IMR-90 (cell line): ENCODE results near the gene DNAJC17. TPM values are rescaled to one million over a fixed set of nuclear protein-coding genes. Genes with fewer than 3 reads are reported as not detected.

Experiments used
- ATAC-seq: fragments of 200-7000 bp; cut with Tn5 transposase; 2 replicates; pipeline ENCODE4 v1.9.1; 2020; ENCODE audit warnings: low read depth, mild to moderate bottlenecking, moderate library complexity
- BruUV-seq: library from RNA; stranded (reverse); fragments of 400-500 nt; replicated peaks from 2 replicates; lab custom pipeline; 2021; lab: Mats Ljungman, UMichigan
- CTCF ChIA-PET: fragments of 300-600 bp; formaldehyde crosslinking; extraction: SDS; loops from one replicate; lab custom pipeline; 2021; ENCODE audit warnings: antibody characterized with exemption; lab: Yijun Ruan, JAX
- POLR2A ChIA-PET: fragments of 300-600 bp; sonication (Branson Sonifier 250); formaldehyde crosslinking; loops from one replicate; lab custom pipeline; 2022; ENCODE audit warnings: antibody characterized with exemption; ENCODE audit not compliant: unreplicated experiment; lab: Charles Lee
- DNase-seq: peaks from one replicate; pipeline ENCODE4 v3.0.0; 2013
- H2AFZ ChIP-seq: replicated peaks from 2 replicates; pipeline ENCODE3; 2013; ENCODE audit warnings: low read length, mild to moderate bottlenecking; ENCODE audit not compliant: poor library complexity
- H2AK5ac ChIP-seq: 2 replicates; pipeline ENCODE4 v1.6.1; 2013; ENCODE audit warnings: low read depth, low read length, inconsistent platforms
- H2AK9ac ChIP-seq: replicated peaks from 2 replicates; pipeline ENCODE3; 2013; ENCODE audit warnings: mild to moderate bottlenecking, low read depth, low read length, moderate library complexity; ENCODE audit not compliant: poor library complexity
- H2BK120ac ChIP-seq: 2 replicates; pipeline ENCODE4 v1.6.1; 2013; ENCODE audit warnings: low read depth, low read length, inconsistent platforms
- H2BK15ac ChIP-seq: 3 replicates; pipeline ENCODE4 v1.6.1; 2013; ENCODE audit warnings: low read depth, low read length, inconsistent platforms
- H2BK20ac ChIP-seq: 2 replicates; pipeline ENCODE4 v1.6.1; 2013; ENCODE audit warnings: low read depth, mild to moderate bottlenecking, inconsistent platforms, low read length, moderate library complexity
- H2BK5ac ChIP-seq: 2 replicates; pipeline ENCODE4 v1.6.1; 2013; ENCODE audit warnings: mild to moderate bottlenecking, low read depth, low read length, inconsistent platforms; ENCODE audit not compliant: poor library complexity, severe bottlenecking
- H3K14ac ChIP-seq: replicated peaks from 2 replicates; pipeline ENCODE4 v1.6.1; 2013; ENCODE audit warnings: low read depth, low read length, inconsistent platforms
- H3K18ac ChIP-seq: 2 replicates; pipeline ENCODE4 v1.6.1; 2013; ENCODE audit warnings: low read depth, low read length, control low read depth
- H3K23ac ChIP-seq: 2 replicates; pipeline ENCODE4 v1.6.1; 2013; ENCODE audit warnings: low read depth, low read length, inconsistent platforms
- H3K27ac ChIP-seq: 2 replicates; pipeline ENCODE4 v1.5.1; 2013; ENCODE audit warnings: mild to moderate bottlenecking, control low read depth, low read length; ENCODE audit not compliant: insufficient read depth
- H3K27me3 ChIP-seq: 2 replicates; pipeline ENCODE4 v1.6.1; 2013; ENCODE audit warnings: low read length; ENCODE audit not compliant: control insufficient read depth, insufficient read depth
- H3K36me3 ChIP-seq: 2 replicates; pipeline ENCODE4 v1.6.1; 2013; ENCODE audit warnings: low read length, mixed read lengths; ENCODE audit not compliant: control insufficient read depth, insufficient read depth
- H3K4ac ChIP-seq: 2 replicates; pipeline ENCODE4 v1.6.1; 2013; ENCODE audit warnings: low read depth, low read length, inconsistent platforms
- H3K4me1 ChIP-seq: 2 replicates; pipeline ENCODE4 v1.6.1; 2013; ENCODE audit warnings: low read length, mixed read lengths; ENCODE audit not compliant: control insufficient read depth, insufficient read depth
- H3K4me2 ChIP-seq: 2 replicates; pipeline ENCODE4 v1.6.1; 2013; ENCODE audit warnings: low read depth, mild to moderate bottlenecking, control low read depth, low read length, moderate library complexity
- H3K4me3 ChIP-seq: 2 replicates; pipeline ENCODE4 v1.5.1; 2013; ENCODE audit warnings: low read depth, mild to moderate bottlenecking, control low read depth, low read length, moderate library complexity; ENCODE audit not compliant: insufficient read depth
- H3K56ac ChIP-seq: 2 replicates; pipeline ENCODE4 v1.6.1; 2013; ENCODE audit warnings: low read length, inconsistent platforms; ENCODE audit not compliant: insufficient read depth; ENCODE audit errors: extremely low read depth
- H3K79me1 ChIP-seq, 2 experiments: 2 replicates each; pipeline ENCODE4 v1.6.1; 2013; ENCODE audit warnings: low read length in 2 of 2, inconsistent platforms in 1 of 2, low read depth in 1 of 2
- H3K9ac ChIP-seq: 2 replicates; pipeline ENCODE4 v1.6.1; 2013; ENCODE audit warnings: low read depth, low read length, control low read depth
- H3K9me1 ChIP-seq: 2 replicates; pipeline ENCODE4 v1.6.1; 2013; ENCODE audit warnings: low read length, inconsistent platforms; ENCODE audit not compliant: insufficient read depth
- H3K9me3 ChIP-seq: 2 replicates; pipeline ENCODE4 v1.6.1; 2013; ENCODE audit warnings: low read length; ENCODE audit not compliant: control insufficient read depth, insufficient read depth
- H4K20me1 ChIP-seq: 2 replicates; pipeline ENCODE4 v1.6.1; 2013; ENCODE audit warnings: low read length, inconsistent platforms; ENCODE audit not compliant: insufficient read depth
- H4K5ac ChIP-seq: 2 replicates; pipeline ENCODE4 v1.6.1; 2013; ENCODE audit warnings: mild to moderate bottlenecking, low read depth, low read length, control low read depth
- H4K8ac ChIP-seq, 2 experiments: 2 replicates each; pipeline ENCODE4 v1.6.1; 2013; ENCODE audit warnings: low read depth in 2 of 2, low read length in 2 of 2, control low read depth in 1 of 2, inconsistent platforms in 1 of 2
- H4K91ac ChIP-seq: 2 replicates; pipeline ENCODE4 v1.6.1; 2013; ENCODE audit warnings: low read depth, low read length, inconsistent platforms; ENCODE audit not compliant: insufficient read depth
- MAFK ChIP-seq: IDR thresholded peaks from 2 replicates; pipeline ENCODE4 v1.6.1; 2012; ENCODE audit warnings: low read depth, low read length, improper control_type of control experiment
- RCOR1 ChIP-seq: IDR thresholded peaks from 2 replicates; pipeline ENCODE4 v1.6.1; 2012; ENCODE audit warnings: mild to moderate bottlenecking, low read length, improper control_type of control experiment; ENCODE audit not compliant: insufficient replicate concordance
- WGBS, 2 experiments: methylation state at CpG; one replicate each; pipeline versions ENCODE4 v1.1.5 to v1.1.7; 2013; ENCODE audit warnings: missing lambda C conversion rate in 2 of 2; ENCODE audit not compliant: insufficient read length in 1 of 2; ENCODE audit errors: extremely low coverage in 2 of 2; 5-methylcytosine and 5-hydroxymethylcytosine counted together
- dilution Hi-C: fragments of 300-500 bp; cut with HindIII; formaldehyde crosslinking; loops from one replicate; pipeline ENCODE4 v1.14.3; 2018; ENCODE audit warnings: low sequenced_read_pairs; ENCODE audit not compliant: unreplicated experiment
- in situ Hi-C: fragments of 300-500 bp; cut with MboI; formaldehyde crosslinking; loops from 3 replicates; pipeline ENCODE4 v1.14.3; 2019; ENCODE audit warnings: low sequenced_read_pairs, inconsistent platforms, mixed read lengths
- intact Hi-C: fragments of 100-400 bp; cut with micrococcal nuclease; formaldehyde crosslinking; loops from 2 replicates; pipeline ENCODE4 v1.10.0; 2022
- polyA plus RNA-seq, 3 experiments: library from polyadenylated mRNA; depleted of rRNA; stranded (reverse); fragments of >200 nt; gene quantifications; 2 replicates each; pipeline ENCODE4 v1.2.3, GENCODE V29; 2012; ENCODE audit warnings: low replicate concordance in 1 of 3
- total RNA-seq: library from RNA; depleted of rRNA; stranded (reverse); fragments of >200 nt; gene quantifications from 2 replicates; pipeline ENCODE4 v1.2.3, GENCODE V29; 2012

DNAJC17 gene
- total and polyA plus RNA-seq, 2 of the 4 experiments (the other 2 are of a cell fraction), result 58.6 to 107 TPM

GRCh38 chr15:40751745-40752144 is 55.5 kb downstream of the DNAJC17 start:
- H3K9me1 ChIP-seq, result no peaks in the 10 kb centered on the region
- no peak overlapping the region for H2BK20ac ChIP-seq
- dilution Hi-C loops (no loop called here), intact Hi-C loops (no loop called here), in situ Hi-C loops (no loop called here)
- no peak overlapping the region for H2BK5ac ChIP-seq
- no peak overlapping the region for H3K18ac ChIP-seq
- WGBS, 2 experiments, result 100% methylated on average over 1 of the region's 12 CpGs; no CpG with 5 or more reads in 1 of the 2 experiments
- no peak for DNase-seq
- no peak overlapping the region for H3K27ac ChIP-seq
- no peaks in the 10 kb centered on the region for H3K9me3 ChIP-seq
- H4K5ac ChIP-seq, result no peak overlapping the region
- TF ChIP-seq RCOR1 (no peak), MAFK (no peak)
- H4K91ac ChIP-seq, result no peak overlapping the region
- CTCF ChIA-PET, result no interaction called here
- H2AK9ac ChIP-seq, result no peak overlapping the region
- no peak overlapping the region for H3K4me2 ChIP-seq
- POLR2A ChIA-PET, result no interaction called here
- no peak overlapping the region for H2AK5ac ChIP-seq
- H4K20me1 ChIP-seq, result no peaks in the 10 kb centered on the region
- H3K56ac ChIP-seq, result no peak overlapping the region
- H3K36me3 ChIP-seq, result peaks cover 25% of the 10 kb centered on the region
- no peak overlapping the region for H2BK120ac ChIP-seq
- ATAC-seq, result no peak
- BruUV-seq, result no TSS peak
- no peak overlapping the region for H3K14ac ChIP-seq
- no peak overlapping the region for H2BK15ac ChIP-seq
- no peak overlapping the region for H3K23ac ChIP-seq
- H3K9ac ChIP-seq, result no peak overlapping the region
- no peaks in the 10 kb centered on the region for H3K27me3 ChIP-seq
- no peak overlapping the region for H3K4ac ChIP-seq
- H3K4me3 ChIP-seq, result no peak overlapping the region
- H4K8ac ChIP-seq, result no peak overlapping the region
- peaks cover 6 to 41% of the 10 kb centered on the region in 2 experiments; a peak in 3 of 4 replicates for H3K79me1 ChIP-seq
- H2AFZ ChIP-seq, result no peak overlapping the region
- H3K4me1 ChIP-seq, result peaks cover 1% of the 10 kb centered on the region; the same call in 1 of the 2 replicates
